Ishikawa (cell line): ENCODE results near the gene WDR72.

ENCODE experiments used
- EP300 ChIP-seq: IDR thresholded peaks from 2 replicates; pipeline ENCODE4 v1.6.1; 2012; ENCODE audit warnings: borderline replicate concordance
- RAD21 ChIP-seq: IDR thresholded peaks from 2 replicates; pipeline ENCODE4 v1.6.1; 2012; ENCODE audit warnings: low read depth
- TAF1 ChIP-seq: IDR thresholded peaks from 2 replicates; pipeline ENCODE4 v1.6.1; 2012; ENCODE audit warnings: low read depth, mild to moderate bottlenecking
- TCF12 ChIP-seq: IDR thresholded peaks from 2 replicates; pipeline ENCODE4 v1.6.1; 2012; ENCODE audit warnings: low read depth
- YY1 ChIP-seq: IDR thresholded peaks from 2 replicates; pipeline ENCODE4 v1.6.1; 2012; ENCODE audit warnings: low read depth
- TF ChIP-seq, protein P1 (sequence below): IDR thresholded peaks from 2 replicates; pipeline ENCODE4 v1.6.1; 2012; ENCODE audit warnings: low read depth, mild to moderate bottlenecking

DNA sequence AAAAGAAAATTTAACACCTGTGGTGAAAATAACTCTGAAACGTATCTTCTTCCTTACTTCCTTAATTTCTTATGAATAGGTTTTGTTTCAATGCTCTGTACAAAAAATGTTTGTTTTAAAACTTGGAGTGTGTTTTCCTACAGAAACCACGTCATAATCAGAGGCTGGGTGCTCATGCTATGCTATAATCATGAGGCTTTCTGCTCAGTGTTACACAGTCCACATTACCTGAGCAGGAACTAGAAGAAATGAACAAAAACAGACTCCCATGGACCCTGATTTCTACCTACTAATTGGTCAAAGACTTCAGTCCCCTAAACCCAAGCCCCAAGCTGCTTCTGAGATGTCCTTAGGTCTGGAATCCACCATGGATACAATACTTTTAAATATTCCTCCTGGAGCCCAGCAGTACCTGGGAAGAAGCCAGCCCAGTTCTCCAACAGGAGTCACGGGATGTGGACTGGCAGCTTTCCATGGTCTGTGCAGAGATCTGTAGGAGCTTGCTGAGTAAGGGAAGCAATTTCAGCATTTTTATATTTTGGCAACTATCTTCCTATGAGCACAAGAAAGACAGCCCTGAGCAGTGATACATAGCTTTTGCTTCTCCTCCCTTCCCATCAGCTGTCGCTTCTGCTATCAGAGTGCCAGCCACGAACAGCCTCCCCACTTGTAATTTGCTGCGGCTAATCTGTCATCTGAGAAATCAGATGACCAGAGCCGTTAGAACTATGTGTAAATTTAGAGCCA, 65.6 kb downstream of the WDR72 start:
- no peak for TF ChIP-seq EP300
- no peak for TF ChIP-seq TAF1
- TF ChIP-seq RAD21: no peak
- TF ChIP-seq, protein P1, sequence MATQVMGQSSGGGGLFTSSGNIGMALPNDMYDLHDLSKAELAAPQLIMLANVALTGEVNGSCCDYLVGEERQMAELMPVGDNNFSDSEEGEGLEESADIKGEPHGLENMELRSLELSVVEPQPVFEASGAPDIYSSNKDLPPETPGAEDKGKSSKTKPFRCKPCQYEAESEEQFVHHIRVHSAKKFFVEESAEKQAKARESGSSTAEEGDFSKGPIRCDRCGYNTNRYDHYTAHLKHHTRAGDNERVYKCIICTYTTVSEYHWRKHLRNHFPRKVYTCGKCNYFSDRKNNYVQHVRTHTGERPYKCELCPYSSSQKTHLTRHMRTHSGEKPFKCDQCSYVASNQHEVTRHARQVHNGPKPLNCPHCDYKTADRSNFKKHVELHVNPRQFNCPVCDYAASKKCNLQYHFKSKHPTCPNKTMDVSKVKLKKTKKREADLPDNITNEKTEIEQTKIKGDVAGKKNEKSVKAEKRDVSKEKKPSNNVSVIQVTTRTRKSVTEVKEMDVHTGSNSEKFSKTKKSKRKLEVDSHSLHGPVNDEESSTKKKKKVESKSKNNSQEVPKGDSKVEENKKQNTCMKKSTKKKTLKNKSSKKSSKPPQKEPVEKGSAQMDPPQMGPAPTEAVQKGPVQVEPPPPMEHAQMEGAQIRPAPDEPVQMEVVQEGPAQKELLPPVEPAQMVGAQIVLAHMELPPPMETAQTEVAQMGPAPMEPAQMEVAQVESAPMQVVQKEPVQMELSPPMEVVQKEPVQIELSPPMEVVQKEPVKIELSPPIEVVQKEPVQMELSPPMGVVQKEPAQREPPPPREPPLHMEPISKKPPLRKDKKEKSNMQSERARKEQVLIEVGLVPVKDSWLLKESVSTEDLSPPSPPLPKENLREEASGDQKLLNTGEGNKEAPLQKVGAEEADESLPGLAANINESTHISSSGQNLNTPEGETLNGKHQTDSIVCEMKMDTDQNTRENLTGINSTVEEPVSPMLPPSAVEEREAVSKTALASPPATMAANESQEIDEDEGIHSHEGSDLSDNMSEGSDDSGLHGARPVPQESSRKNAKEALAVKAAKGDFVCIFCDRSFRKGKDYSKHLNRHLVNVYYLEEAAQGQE: no peak
- no peak for TF ChIP-seq TCF12
- TF ChIP-seq YY1: no peak
